ENCODE measurements around the gene NEAT1. TPM values are rescaled to one million over a fixed set of nuclear protein-coding genes. Genes with fewer than 3 reads are reported as not detected.

NEAT1 gene
- total RNA-seq, 2 donors from 2014 or later: 110 to 1,326 TPM

GRCh38 chr11:65396769-65397745 is 25.5 kb upstream of the NEAT1 start:
- H3K27me3 ChIP-seq (replicated peaks; ENCODE audit: insufficient read depth): no peaks in the 10 kb centered on the region
- H3K27ac ChIP-seq: no peak overlapping the region
- intact Hi-C loops (cut with DNase I): no loop called here

DNA sequence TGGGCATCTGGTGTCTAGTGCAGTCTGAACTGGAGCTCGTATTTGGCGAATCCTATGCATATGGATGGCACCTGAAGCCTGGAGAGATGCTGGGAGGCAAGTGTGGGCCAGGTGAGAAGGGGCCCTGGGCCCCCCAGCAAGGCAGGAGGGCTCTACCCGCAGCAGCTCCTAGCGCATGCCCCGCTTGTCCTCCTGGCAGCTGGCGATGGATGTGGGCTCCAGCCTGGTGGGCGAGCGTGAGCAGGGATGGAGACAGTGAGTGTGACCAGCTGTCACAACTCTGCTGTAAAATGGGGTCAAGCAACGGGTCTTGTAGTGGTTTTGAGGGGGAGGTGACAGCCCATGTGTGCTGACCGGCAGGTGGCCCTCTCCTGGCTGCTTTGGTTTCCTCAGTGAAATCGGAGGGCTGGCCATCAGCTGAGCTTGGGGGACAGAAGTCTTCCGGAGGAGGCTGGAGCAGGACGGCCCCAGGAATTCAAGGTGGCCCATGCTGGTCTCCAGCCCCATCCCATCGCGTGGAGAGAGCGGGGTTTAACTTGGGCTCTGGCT is 24.2 kb upstream of the NEAT1 start:
- H3K36me3 ChIP-seq: peaks cover 0 to 18% of the 10 kb centered on the region in 2 donors
- 83% methylated on average over 15 of the region's 16 CpGs for WGBS

More at GRCh38 chr11:65396769-65397745, 25.5 kb upstream of the NEAT1 start:
- TF ChIP-seq, protein P1, sequence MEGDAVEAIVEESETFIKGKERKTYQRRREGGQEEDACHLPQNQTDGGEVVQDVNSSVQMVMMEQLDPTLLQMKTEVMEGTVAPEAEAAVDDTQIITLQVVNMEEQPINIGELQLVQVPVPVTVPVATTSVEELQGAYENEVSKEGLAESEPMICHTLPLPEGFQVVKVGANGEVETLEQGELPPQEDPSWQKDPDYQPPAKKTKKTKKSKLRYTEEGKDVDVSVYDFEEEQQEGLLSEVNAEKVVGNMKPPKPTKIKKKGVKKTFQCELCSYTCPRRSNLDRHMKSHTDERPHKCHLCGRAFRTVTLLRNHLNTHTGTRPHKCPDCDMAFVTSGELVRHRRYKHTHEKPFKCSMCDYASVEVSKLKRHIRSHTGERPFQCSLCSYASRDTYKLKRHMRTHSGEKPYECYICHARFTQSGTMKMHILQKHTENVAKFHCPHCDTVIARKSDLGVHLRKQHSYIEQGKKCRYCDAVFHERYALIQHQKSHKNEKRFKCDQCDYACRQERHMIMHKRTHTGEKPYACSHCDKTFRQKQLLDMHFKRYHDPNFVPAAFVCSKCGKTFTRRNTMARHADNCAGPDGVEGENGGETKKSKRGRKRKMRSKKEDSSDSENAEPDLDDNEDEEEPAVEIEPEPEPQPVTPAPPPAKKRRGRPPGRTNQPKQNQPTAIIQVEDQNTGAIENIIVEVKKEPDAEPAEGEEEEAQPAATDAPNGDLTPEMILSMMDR (IDR thresholded peaks at IDR 0.05): no peak
- no peak for TF ChIP-seq POLR2A (IDR thresholded peaks at IDR 0.05)
- TF ChIP-seq POLR2AphosphoS5 (IDR thresholded peaks at IDR 0.05): no peak
- H3K36me3 ChIP-seq: peaks cover 0 to 18% of the 10 kb centered on the region in 2 donors
- H3K4me3 ChIP-seq: no peak overlapping the region
- H3K4me1 ChIP-seq (replicated peaks): no peaks in the 10 kb centered on the region
- no peak for DNase-seq (ENCODE audit: low spot score)
- 87% methylated on average over 33 of the region's 38 CpGs for WGBS
- no peaks in the 10 kb centered on the region for H3K9me3 ChIP-seq

GRCh38 chr11:65399249-65399648 is 23.3 kb upstream of the NEAT1 start:
- no peak overlapping the region for H3K27ac ChIP-seq
- H3K4me1 ChIP-seq (replicated peaks): no peaks in the 10 kb centered on the region
- WGBS: 92% methylated on average over 13 of the region's 13 CpGs
- intact Hi-C loops (cut with DNase I): no loop called here
- no peak overlapping the region for H3K4me3 ChIP-seq
- peaks cover 0 to 22% of the 10 kb centered on the region in 2 donors for H3K36me3 ChIP-seq
- no peak for DNase-seq (ENCODE audit: low spot score)
- no peaks in the 10 kb centered on the region for H3K9me3 ChIP-seq
- TF ChIP-seq POLR2A (IDR thresholded peaks at IDR 0.05): no peak
- TF ChIP-seq POLR2AphosphoS5 (IDR thresholded peaks at IDR 0.05): no peak
- TF ChIP-seq, protein P1 (IDR thresholded peaks at IDR 0.05): no peak
- H3K27me3 ChIP-seq (replicated peaks; ENCODE audit: insufficient read depth): no peaks in the 10 kb centered on the region

More for the DNA sequence above, 24.2 kb upstream of the NEAT1 start:
- TF ChIP-seq POLR2A (IDR thresholded peaks at IDR 0.05) (no peak), POLR2AphosphoS5 (IDR thresholded peaks at IDR 0.05) (no peak)
- TF ChIP-seq, protein P1 (IDR thresholded peaks at IDR 0.05): no peak
- no peaks in the 10 kb centered on the region for H3K27me3 ChIP-seq (replicated peaks; ENCODE audit: insufficient read depth)
- no peaks in the 10 kb centered on the region for H3K4me1 ChIP-seq (replicated peaks)
- H3K27ac ChIP-seq: no peak overlapping the region
- no peaks in the 10 kb centered on the region for H3K9me3 ChIP-seq
- H3K4me3 ChIP-seq: no peak overlapping the region
- DNase-seq (ENCODE audit: low spot score): no peak
- intact Hi-C loops (cut with DNase I): no loop called here

GRCh38 chr11:65399845-65400244 is 22.8 kb upstream of the NEAT1 start:
- Histone ChIP-seq H3K36me3 (peaks cover 0 to 22% of the 10 kb centered on the region in 2 donors), H3K4me1 (replicated peaks) (no peaks in the 10 kb centered on the region), H3K27ac (no peak overlapping the region), H3K4me3 (no peak overlapping the region), H3K27me3 (replicated peaks; ENCODE audit: insufficient read depth) (no peaks in the 10 kb centered on the region), H3K9me3 (no peaks in the 10 kb centered on the region)
- WGBS: 93% methylated on average over 10 of the region's 10 CpGs
- no peak for TF ChIP-seq POLR2AphosphoS5 (IDR thresholded peaks at IDR 0.05)
- no peak for TF ChIP-seq POLR2A (IDR thresholded peaks at IDR 0.05)
- TF ChIP-seq, protein P1 (IDR thresholded peaks at IDR 0.05): no peak
- no peak for DNase-seq (ENCODE audit: low spot score)
- intact Hi-C loops (cut with DNase I): no loop called here
